Activated CD8-positive, alpha-beta T cell treated with anti-CD3 and anti-CD28 coated beads, Interleukin-2, amount 10 ng/mL, durations not matched to agents 7 days and 5 days (primary cell): ENCODE data around the gene PLXNA4. TPM values are rescaled to one million over a fixed set of nuclear protein-coding genes. Genes with fewer than 3 reads are reported as not detected.

Experiments
- ATAC-seq: fragments of 150-1000 bp; cut with Tn5 transposase; one replicate; pipeline ENCODE4 v1.10.0; 2021; ENCODE audit warnings: moderate library complexity
- CTCF ChIA-PET: fragments of 350-600 bp; sonication (Branson Sonifier 250); formaldehyde crosslinking; loops from one replicate; lab custom pipeline; 2021; ENCODE audit warnings: antibody characterized with exemption; lab: Charles Lee
- POLR2A ChIA-PET: fragments of 350-600 bp; sonication (Branson Sonifier 250); formaldehyde crosslinking; loops from one replicate; lab custom pipeline; 2021; ENCODE audit warnings: antibody characterized with exemption; lab: Charles Lee
- DNase-seq: peaks from one replicate; pipeline ENCODE4 v3.0.0-alpha.2; 2020
- H3K27ac Mint-ChIP-seq: one replicate; pipeline ENCODE4 v1.8.0; 2021; ENCODE audit warnings: mild to moderate bottlenecking, mixed read lengths
- H3K27me3 Mint-ChIP-seq: one replicate; pipeline ENCODE4 v1.8.0; 2021; ENCODE audit warnings: low read depth, mixed read lengths
- H3K36me3 Mint-ChIP-seq: one replicate; pipeline ENCODE4 v1.8.0; 2021; ENCODE audit warnings: low read depth, mixed read lengths
- H3K4me1 Mint-ChIP-seq: one replicate; pipeline ENCODE4 v1.8.0; 2021; ENCODE audit warnings: low read depth, mixed read lengths
- H3K4me3 Mint-ChIP-seq: one replicate; pipeline ENCODE4 v1.8.0; 2021; ENCODE audit warnings: mild to moderate bottlenecking, mixed read lengths
- H3K9me3 Mint-ChIP-seq: one replicate; pipeline ENCODE4 v1.8.0; 2022; ENCODE audit warnings: mixed read lengths; ENCODE audit not compliant: insufficient read depth
- total RNA-seq, 2 experiments: library from RNA; stranded (reverse); gene quantifications; one replicate each; pipeline ENCODE4 v1.2.3, GENCODE V29; 2021

Gene PLXNA4
- total RNA-seq, 2 experiments from 2014 or later, result 45.4 to 47.2 TPM

- ChIA-PET POLR2A (no interaction called here), CTCF (no interaction called here)
- ATAC-seq (no peak), DNase-seq (no peak)
- Mint-ChIP-seq H3K9me3 (no peaks in the 10 kb centered on the region), H3K36me3 (peaks cover 12% of the 10 kb centered on the region), H3K4me1 (no peaks in the 10 kb centered on the region), H3K4me3 (no peak overlapping the region), H3K27ac (no peak overlapping the region), H3K27me3 (peaks cover 3% of the 10 kb centered on the region)
Measured at GRCh38 chr7:132200141-132200540, 376.1 kb downstream of the PLXNA4 start.

DNA sequence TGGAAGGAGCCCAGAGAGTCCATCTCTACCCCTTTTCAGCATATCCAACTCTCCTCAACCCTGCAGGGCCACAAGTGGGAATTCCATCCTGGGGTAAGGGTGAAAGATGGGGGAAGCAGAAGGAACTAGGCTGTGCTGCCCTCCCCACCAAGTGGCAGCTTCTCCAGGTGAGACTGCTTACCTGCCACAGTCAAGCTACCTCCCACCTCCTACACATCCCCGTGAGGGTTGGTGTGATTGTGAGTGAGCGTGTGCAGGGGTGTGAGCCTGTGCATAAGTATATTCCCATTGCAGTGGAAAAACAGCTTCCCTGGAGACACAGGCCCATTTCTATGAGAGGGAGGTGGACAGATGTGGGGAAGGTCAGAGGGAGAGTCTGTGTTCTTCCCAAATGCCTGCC lies 376.6 kb downstream of the PLXNA4 start:
- ChIA-PET POLR2A (no interaction called here), CTCF (no interaction called here)
- Mint-ChIP-seq H3K4me3 (no peak overlapping the region), H3K36me3 (peaks cover 12% of the 10 kb centered on the region), H3K4me1 (no peaks in the 10 kb centered on the region), H3K27ac (no peak overlapping the region), H3K27me3 (peaks cover 3% of the 10 kb centered on the region), H3K9me3 (no peaks in the 10 kb centered on the region)
- ATAC-seq (no peak), DNase-seq (no peak)

DNA sequence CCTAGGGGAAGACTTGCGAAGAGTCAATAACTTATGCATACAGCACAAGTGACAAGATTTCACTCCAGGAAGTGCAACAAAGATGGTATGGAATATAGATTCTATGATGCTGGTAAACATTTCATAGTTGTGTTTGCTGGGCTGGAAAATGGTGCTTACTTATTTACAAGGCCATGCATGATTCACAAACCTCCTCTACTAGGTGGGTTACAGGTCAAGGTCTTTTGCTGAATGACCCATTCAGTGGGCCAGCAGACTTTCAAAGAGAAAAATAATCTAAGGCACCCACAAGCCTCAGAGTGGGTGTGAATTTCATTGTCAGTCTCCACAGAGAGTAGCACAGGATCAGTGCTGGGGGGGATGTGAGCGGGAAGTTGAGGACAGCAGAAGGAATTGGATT lies 378.5 kb downstream of the PLXNA4 start:
- Mint-ChIP-seq H3K36me3 (peaks cover 14% of the 10 kb centered on the region), H3K27ac (no peak overlapping the region), H3K4me1 (no peaks in the 10 kb centered on the region), H3K9me3 (no peaks in the 10 kb centered on the region), H3K4me3 (no peak overlapping the region), H3K27me3 (peaks cover 3% of the 10 kb centered on the region)
- ATAC-seq, result no peak
- ChIA-PET POLR2A (no interaction called here), CTCF (no interaction called here)
- DNase-seq, result no peak

DNA sequence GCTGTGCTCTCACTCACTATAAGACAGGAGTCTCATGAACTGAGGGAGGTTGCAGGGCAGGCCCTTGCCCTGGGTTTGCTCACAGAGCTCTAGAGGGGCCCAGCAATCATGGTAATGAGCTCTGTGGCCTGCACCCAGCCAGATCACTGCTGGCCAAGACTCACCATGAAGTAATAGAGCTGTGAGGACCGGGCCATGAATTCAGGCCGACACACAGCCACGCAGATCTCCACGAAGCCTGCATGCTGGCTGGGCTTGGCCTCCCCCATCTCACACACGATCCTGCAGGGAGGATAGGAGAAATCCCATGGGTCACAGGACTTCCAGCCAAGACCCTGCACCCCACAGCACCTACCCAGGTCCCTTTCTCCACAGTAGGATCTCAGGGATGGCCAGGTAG lies 382.4 kb downstream of the PLXNA4 start:
- Mint-ChIP-seq H3K27me3 (peaks cover 3% of the 10 kb centered on the region), H3K9me3 (no peaks in the 10 kb centered on the region), H3K4me3 (no peak overlapping the region), H3K4me1 (no peaks in the 10 kb centered on the region), H3K27ac (no peak overlapping the region), H3K36me3 (peaks cover 12% of the 10 kb centered on the region)
- DNase-seq (no peak), ATAC-seq (no peak)
- ChIA-PET CTCF (no interaction called here), POLR2A (no interaction called here)

DNA sequence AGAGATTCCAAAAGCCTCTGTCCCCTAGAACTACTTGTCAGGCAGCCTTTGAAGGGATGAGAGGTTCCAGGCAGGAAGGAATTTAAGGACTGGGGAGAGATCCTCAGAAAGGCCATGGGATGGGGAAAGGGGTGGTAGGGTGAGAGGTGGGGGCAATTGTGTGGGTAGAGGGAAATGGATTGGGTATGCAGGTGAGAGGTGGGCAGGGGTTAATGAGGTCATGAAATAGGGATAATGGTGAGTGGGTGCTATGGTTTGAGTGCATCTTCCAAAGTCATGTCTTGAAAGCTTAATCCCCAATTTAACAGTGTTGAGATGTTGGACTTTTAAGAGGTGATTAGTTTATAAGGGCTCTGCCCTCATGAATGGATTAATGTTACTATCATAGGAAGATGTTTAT lies 383.5 kb downstream of the PLXNA4 start:
- Mint-ChIP-seq H3K36me3 (peaks cover 10% of the 10 kb centered on the region), H3K9me3 (no peaks in the 10 kb centered on the region), H3K4me3 (no peak overlapping the region), H3K27ac (no peak overlapping the region), H3K4me1 (no peaks in the 10 kb centered on the region), H3K27me3 (peaks cover 3% of the 10 kb centered on the region)
- CTCF ChIA-PET, result no interaction called here
- POLR2A ChIA-PET, result no interaction called here
- ATAC-seq (no peak), DNase-seq (no peak)

GRCh38 chr7:132191418-132191817 lies 384.9 kb downstream of the PLXNA4 start:
- no peak overlapping the region for H3K4me3 Mint-ChIP-seq
- no peaks in the 10 kb centered on the region for H3K4me1 Mint-ChIP-seq
- no peak for ATAC-seq
- DNase-seq, result no peak
- peaks cover 16% of the 10 kb centered on the region for H3K36me3 Mint-ChIP-seq
- H3K27me3 Mint-ChIP-seq, result peaks cover 3% of the 10 kb centered on the region
- H3K27ac Mint-ChIP-seq, result no peak overlapping the region
- H3K9me3 Mint-ChIP-seq, result peaks cover 10% of the 10 kb centered on the region
- ChIA-PET POLR2A (no interaction called here), CTCF (no interaction called here)

DNA sequence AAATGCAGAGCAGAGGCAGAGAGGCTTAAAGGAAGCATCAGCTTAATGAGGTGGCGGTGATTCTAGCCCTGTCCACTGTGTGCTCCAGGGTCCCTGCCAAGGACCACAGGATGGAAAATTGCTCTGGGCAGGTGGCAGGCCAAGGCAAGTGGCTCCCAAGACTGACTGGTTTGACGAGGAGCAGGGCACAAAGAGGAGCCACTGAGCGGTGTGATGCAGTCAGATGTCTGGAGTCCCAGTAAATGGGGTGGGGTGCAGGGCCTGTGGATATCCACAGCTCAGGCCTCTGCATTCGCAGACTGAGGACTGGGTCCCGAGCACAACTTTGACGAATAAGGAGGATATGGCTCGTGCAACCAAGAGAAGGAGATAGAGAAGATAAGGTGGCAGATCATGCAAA lies 385.6 kb downstream of the PLXNA4 start:
- Mint-ChIP-seq H3K4me3 (no peak overlapping the region), H3K36me3 (peaks cover 16% of the 10 kb centered on the region), H3K9me3 (peaks cover 10% of the 10 kb centered on the region), H3K4me1 (no peaks in the 10 kb centered on the region), H3K27ac (no peak overlapping the region), H3K27me3 (peaks cover 3% of the 10 kb centered on the region)
- ChIA-PET CTCF (no interaction called here), POLR2A (no interaction called here)
- ATAC-seq (no peak), DNase-seq (no peak)

- Mint-ChIP-seq H3K4me1 (no peaks in the 10 kb centered on the region), H3K36me3 (peaks cover 16% of the 10 kb centered on the region), H3K27me3 (no peaks in the 10 kb centered on the region), H3K27ac (no peak overlapping the region), H3K9me3 (peaks cover 10% of the 10 kb centered on the region), H3K4me3 (no peak overlapping the region)
- DNase-seq, result no peak
- CTCF ChIA-PET, result no interaction called here
- POLR2A ChIA-PET, result no interaction called here
- no peak for ATAC-seq
Measured at GRCh38 chr7:132189881-132190280, 386.4 kb downstream of the PLXNA4 start.

- Mint-ChIP-seq H3K9me3 (peaks cover 10% of the 10 kb centered on the region), H3K36me3 (peaks cover 14% of the 10 kb centered on the region), H3K27ac (no peak overlapping the region), H3K27me3 (no peaks in the 10 kb centered on the region), H3K4me3 (no peak overlapping the region), H3K4me1 (no peaks in the 10 kb centered on the region)
- CTCF ChIA-PET, result no interaction called here
- ATAC-seq (no peak), DNase-seq (no peak)
- POLR2A ChIA-PET, result no interaction called here
Measured at GRCh38 chr7:132187869-132188789, 388.1 kb downstream of the PLXNA4 start.

GRCh38 chr7:132187391-132187790 lies 388.9 kb downstream of the PLXNA4 start:
- DNase-seq (no peak), ATAC-seq (no peak)
- peaks cover 10% of the 10 kb centered on the region for H3K9me3 Mint-ChIP-seq
- H3K4me1 Mint-ChIP-seq, result no peaks in the 10 kb centered on the region
- ChIA-PET POLR2A (no interaction called here), CTCF (no interaction called here)
- no peak overlapping the region for H3K27ac Mint-ChIP-seq
- no peaks in the 10 kb centered on the region for H3K27me3 Mint-ChIP-seq
- peaks cover 13% of the 10 kb centered on the region for H3K36me3 Mint-ChIP-seq
- no peak overlapping the region for H3K4me3 Mint-ChIP-seq

GRCh38 chr7:132185150-132185549 lies 391.1 kb downstream of the PLXNA4 start:
- Mint-ChIP-seq H3K27me3 (no peaks in the 10 kb centered on the region), H3K4me3 (no peak overlapping the region), H3K27ac (no peak overlapping the region), H3K4me1 (no peaks in the 10 kb centered on the region), H3K36me3 (peaks cover 13% of the 10 kb centered on the region), H3K9me3 (peaks cover 10% of the 10 kb centered on the region)
- ATAC-seq, result no peak
- no peak for DNase-seq
- ChIA-PET CTCF (no interaction called here), POLR2A (no interaction called here)

DNA sequence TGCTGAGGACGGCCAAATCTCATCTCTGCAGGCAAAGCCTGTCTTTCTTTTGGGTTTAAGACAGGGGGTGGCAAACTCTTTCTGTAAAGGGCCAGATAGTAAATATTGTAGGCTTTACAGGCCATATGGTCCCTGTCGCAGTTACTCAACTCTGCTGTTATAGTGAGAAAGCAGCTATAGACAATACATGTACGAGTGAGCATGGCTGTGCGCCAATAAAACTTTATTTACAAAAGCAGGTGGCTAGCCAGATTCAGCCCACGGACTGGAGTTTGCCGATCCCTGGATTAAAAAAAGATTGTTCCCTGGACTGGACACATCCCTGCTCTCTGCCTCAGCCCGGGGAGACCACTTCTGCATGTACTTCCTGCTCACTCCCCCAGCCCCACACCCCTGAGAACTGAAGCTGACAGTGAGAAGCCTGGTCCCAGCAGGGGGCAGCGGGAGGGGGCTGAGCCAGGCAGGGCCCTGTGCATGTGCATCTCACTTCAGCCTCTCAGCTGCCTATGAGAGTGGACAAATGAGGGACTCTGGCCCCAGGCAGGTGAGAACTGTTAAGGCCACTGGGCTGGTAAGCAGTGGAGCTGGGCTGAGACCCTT lies 392.4 kb downstream of the PLXNA4 start:
- no peak overlapping the region for H3K27ac Mint-ChIP-seq
- no peaks in the 10 kb centered on the region for H3K4me1 Mint-ChIP-seq
- POLR2A ChIA-PET, result no interaction called here
- no peak for DNase-seq
- H3K27me3 Mint-ChIP-seq, result no peaks in the 10 kb centered on the region
- H3K4me3 Mint-ChIP-seq, result no peak overlapping the region
- ATAC-seq, result no peak
- H3K9me3 Mint-ChIP-seq, result peaks cover 10% of the 10 kb centered on the region
- CTCF ChIA-PET, result no interaction called here
- peaks cover 13% of the 10 kb centered on the region for H3K36me3 Mint-ChIP-seq
